HFF-Myc (cell line): ENCODE data around the gene GRHL3.

ENCODE experiments used
- DNase-seq: peaks from one replicate; pipeline ENCODE4 v3.0.0-alpha.2; 2011; ENCODE audit warnings: low read depth; ENCODE audit errors: extremely low read depth
- H3K4me3 ChIP-seq: replicated peaks from 2 replicates; pipeline ENCODE4 v1.5.1; 2011; ENCODE audit warnings: low read depth, mild to moderate bottlenecking, control low read depth, low read length
- CTCF ChIP-seq: IDR thresholded peaks from 2 replicates; pipeline ENCODE4 v1.5.1; 2012; ENCODE audit warnings: mild to moderate bottlenecking, low read depth, low read length, control low read depth; ENCODE audit errors: missing control alignments

GRHL3 gene

GRCh38 chr1:24323281-24323680 is 4.1 kb downstream of the GRHL3 start:
- no peak overlapping the region for H3K4me3 ChIP-seq
- no peak for DNase-seq

GRCh38 chr1:24324903-24325302 is 5.7 kb downstream of the GRHL3 start:
- TF ChIP-seq CTCF, result no peak
- DNase-seq, result no peak
- H3K4me3 ChIP-seq, result no peak overlapping the region

More at GRCh38 chr1:24323281-24323680, 4.1 kb downstream of the GRHL3 start:
- TF ChIP-seq CTCF, result no peak

DNA sequence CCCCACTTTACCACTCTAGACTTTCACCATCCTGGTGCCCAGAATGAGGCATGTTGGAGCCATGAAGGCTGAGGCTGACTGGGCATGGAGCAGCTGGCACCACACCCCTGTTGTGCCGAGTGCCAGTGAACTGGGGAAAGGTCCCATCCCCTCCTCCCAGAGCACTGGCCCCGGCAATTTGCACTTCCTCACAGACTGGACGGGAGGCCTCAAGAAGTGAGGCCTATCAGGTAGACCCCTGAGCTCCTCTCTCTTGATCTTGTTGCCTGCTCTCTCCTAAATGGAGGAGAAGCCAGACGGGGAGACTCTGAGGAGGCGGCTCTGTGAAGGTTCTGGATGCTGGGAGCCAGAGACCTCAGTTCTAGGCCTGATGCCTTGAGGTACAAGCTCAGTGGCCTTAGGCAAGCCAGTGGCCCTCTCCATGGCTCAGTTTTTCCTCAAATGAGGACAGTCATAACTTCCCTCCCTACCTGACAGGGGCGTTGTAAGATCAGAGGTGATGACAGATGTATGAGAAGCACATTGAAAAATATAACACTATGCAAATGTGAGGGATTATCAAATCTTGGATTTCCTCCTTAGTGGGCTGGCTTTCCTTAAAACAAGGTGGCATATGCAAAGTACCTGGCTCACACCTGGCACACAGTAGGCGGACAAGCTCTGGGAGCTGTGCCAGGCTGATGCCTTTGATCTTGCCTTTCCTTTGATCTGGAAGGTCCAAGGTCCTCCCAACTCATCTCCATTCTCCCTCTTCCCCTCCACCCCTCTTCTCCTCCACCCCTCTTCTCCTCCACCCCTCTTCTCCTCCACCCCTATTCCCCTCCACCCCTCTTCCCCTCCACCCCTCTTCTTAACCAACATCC is 6.7 kb downstream of the GRHL3 start:
- no peak for DNase-seq
- no peak overlapping the region for H3K4me3 ChIP-seq
- no peak for TF ChIP-seq CTCF

DNA sequence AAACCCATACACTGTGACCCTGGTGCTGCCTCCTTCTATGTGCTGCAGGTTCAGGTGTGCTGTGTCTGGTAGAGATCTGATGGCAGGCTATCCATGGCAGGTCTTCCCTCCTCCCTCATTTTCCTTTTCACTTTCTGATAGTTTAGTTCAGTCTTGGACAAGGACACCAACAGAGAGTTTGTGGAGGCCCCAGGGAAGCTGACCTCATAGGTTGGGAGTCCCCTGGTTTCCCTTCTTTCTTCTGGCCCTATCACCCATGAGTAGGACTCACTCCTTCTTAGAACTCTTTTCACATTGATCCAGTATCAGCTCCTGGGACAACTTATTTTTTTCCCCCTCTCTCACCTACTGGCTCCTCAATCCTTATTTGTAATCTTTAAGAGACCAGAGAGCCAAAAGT is 8.3 kb downstream of the GRHL3 start:
- TF ChIP-seq CTCF, result no peak
- no peak overlapping the region for H3K4me3 ChIP-seq
- no peak for DNase-seq

- DNase-seq, result no peak
- no peak overlapping the region for H3K4me3 ChIP-seq
- TF ChIP-seq CTCF, result no peak
Observed at GRCh38 chr1:24327891-24328290, 8.7 kb downstream of the GRHL3 start.

DNA sequence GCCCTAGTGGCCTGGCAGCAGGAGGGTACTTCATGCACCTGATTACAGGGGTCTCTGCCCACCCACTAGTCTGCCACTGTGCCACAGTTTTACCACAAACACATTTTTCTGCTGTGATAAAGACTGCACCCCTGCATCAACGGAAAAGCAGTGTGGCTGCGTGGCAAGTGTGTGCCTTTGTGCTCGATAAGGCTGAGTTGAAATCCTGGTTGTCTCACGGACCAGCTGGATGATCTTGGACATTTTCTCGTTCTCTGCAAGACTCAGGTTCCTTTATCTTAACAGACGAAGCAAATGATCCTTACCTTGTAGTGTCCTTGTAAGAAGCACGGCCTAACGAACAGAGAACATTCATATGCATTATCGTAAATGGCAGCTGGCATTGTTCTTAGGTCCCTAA is 10.2 kb downstream of the GRHL3 start:
- no peak for DNase-seq
- no peak for TF ChIP-seq CTCF
- no peak overlapping the region for H3K4me3 ChIP-seq
